ENCODE results near the gene CEACAM21. TPM values are rescaled to one million over a fixed set of nuclear protein-coding genes. Genes with fewer than 3 reads are reported as not detected.

The CEACAM21 gene
- polyA plus RNA-seq, 3 donors: 0.67 to 2.1 (median 0.95) TPM

DNA sequence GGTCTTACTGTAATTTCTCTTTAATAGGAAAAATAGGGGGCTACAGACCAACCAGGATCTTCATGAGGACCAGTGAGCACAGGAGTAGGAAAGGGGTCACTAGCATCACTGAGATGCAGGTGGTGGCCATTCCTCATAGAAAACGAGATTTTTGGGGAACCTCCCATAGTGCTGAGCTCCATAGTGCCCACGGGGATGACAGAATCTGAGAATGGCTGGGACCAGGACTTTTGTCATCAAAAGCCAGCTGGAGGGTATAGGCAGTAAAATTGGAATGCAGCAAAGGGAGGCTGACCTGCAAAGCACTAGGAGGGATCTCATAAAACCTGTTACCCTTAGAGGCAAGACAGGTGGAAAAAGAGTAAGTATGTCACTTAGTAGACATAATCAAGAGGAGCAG lies 28.4 kb upstream of the CEACAM21 start:
- H3K27ac ChIP-seq (ENCODE audit: low read depth, low read length): no peak overlapping the region
- 32 to 60% (median 49%) methylated on average over 2 of the region's 2 CpGs for WGBS, 3 donors

DNA sequence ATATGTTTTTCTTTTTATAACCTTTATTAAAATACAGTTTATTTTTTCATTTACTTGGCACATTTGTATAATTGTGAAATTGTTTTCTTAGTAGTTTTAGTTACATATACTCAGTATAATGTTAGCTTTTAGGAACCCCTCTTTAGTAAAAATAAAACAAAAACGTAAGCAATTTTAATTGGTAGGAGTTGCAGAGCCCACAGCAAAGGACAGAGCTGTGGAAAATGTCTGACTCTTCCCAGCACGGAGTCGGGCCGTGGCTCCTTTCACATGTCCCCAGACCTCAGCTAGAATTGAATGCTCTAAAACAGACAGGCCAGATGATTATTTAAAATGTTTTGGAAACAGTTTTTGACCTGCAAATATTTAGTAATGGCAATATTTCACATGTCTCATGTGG lies 27.9 kb upstream of the CEACAM21 start:
- no peak overlapping the region for H3K27ac ChIP-seq (ENCODE audit: low read depth, low read length)
- WGBS, 3 donors: 36 to 69% (median 56%) methylated on average over 4 of the region's 4 CpGs

GRCh38 chr19:41548954-41549688 lies 26.8 kb upstream of the CEACAM21 start:
- no peak overlapping the region for H3K27ac ChIP-seq (ENCODE audit: low read depth, low read length)
- WGBS, 3 donors: 13 to 27% (median 14%) methylated on average over 9 of the region's 9 CpGs

DNA sequence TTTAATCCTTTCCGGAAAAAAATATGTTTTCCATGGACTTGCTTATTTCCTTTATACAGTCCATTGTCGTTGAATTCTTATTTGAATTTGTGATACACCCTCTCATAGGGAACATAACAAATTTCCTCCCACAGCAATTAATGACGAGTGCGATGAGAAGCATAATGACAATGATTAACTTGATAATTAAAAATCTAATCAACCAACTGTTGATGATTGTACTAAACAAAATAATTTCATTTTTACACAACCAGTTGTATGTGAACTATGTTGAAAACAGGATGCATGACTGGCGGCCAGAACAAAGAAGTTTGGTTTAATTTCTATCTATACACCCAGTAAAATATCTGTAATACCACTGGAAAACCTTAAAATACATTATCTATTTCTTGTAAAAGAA lies 26.1 kb upstream of the CEACAM21 start:
- 46 to 68% (median 50%) methylated on average over 5 of the region's 5 CpGs for WGBS, 3 donors
- no peak overlapping the region for H3K27ac ChIP-seq (ENCODE audit: low read depth, low read length)

GRCh38 chr19:41551212-41551610 lies 24.8 kb upstream of the CEACAM21 start:
- H3K27ac ChIP-seq (ENCODE audit: low read depth, low read length): no peak overlapping the region
- WGBS, 3 donors: 73 to 84% (median 79%) methylated on average over 9 of the region's 9 CpGs

DNA sequence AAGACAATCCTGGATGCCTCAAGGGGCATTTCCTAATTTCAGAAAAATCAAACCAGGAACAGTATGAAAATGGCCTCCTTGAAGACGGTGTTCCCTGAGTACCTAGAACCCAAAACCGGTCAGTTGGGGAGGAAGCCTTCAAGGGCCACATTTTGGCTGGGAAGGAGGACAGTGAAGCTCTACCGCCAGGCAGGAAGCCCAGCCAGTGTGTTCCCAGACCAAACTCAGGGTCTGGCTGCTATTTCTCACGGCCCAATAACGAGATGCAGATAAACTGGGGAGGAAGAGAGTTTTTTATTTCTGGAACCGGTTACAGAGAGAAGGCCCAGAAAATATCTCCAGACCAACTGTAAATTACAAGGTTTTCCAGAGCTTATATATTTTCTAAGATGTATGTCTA lies 24.3 kb upstream of the CEACAM21 start:
- WGBS, 3 donors: 30 to 54% (median 35%) methylated on average over 6 of the region's 6 CpGs
- H3K27ac ChIP-seq (ENCODE audit: low read depth, low read length): no peak overlapping the region

DNA sequence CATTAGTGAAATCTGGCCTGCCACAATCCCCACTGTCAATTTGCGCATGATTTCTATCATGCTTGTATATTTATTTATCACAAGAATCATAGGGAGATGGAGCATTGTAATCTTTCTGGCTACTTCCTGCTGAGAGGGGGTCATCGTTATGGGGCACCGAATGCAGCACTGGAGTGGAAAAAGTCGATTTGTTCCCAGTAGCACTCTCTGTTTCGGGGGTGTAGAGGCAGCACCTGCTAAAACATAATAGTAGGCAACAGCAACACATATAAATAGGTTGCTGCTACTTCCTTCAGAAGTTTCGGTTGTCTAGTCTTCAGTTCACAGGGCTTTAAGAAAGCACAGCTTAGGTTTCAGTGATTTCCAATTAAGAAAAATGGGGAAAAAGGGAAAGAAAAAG lies 23.4 kb upstream of the CEACAM21 start:
- 61 to 65% (median 63%) methylated on average over 6 of the region's 6 CpGs for WGBS, 3 donors

DNA sequence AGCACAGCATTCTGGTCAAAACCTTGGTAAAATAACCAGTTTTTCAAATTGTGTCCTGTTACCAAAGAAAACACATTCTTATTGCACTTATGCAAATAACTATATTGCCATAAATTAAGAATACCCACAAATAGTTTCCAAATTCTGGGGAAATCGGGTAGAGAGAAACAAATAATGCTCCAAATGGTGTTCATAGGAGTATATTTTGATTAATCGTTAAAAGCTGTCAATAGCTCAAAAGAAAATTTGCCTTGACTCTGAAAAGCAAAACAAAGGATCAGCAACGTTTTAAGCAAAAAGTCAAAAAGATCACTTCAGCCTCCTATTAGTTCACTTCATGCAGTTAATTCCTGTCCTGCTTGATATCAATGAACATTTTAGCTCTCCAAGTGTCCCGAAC lies 22.2 kb upstream of the CEACAM21 start:
- 75 to 93% (median 91%) methylated on average over 4 of the region's 4 CpGs for WGBS, 3 donors
- H3K27ac ChIP-seq (ENCODE audit: low read depth, low read length): no peak overlapping the region

More for the DNA sequence above, 23.4 kb upstream of the CEACAM21 start:
- no peak overlapping the region for H3K27ac ChIP-seq (ENCODE audit: low read depth, low read length)

DNA sequence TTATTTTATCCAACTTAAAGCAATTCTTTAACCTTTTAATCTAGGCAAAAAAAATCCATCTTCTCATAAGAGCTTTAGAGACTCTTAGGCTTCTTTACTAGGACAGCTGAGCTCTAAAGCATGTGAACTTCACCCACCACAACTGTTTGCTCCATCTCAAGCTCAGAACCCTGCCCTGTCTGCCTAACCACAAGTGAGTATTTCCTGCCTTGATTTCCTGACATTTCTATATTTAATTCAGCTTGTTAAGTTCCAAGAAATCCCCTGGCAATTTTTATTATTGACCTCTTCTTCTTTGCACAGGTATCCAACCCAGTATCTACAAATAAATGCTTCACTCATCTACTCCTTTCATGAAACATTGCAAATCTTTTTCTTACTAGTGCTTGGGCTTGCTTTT lies 21.1 kb upstream of the CEACAM21 start:
- H3K27ac ChIP-seq (ENCODE audit: low read depth, low read length): no peak overlapping the region

DNA sequence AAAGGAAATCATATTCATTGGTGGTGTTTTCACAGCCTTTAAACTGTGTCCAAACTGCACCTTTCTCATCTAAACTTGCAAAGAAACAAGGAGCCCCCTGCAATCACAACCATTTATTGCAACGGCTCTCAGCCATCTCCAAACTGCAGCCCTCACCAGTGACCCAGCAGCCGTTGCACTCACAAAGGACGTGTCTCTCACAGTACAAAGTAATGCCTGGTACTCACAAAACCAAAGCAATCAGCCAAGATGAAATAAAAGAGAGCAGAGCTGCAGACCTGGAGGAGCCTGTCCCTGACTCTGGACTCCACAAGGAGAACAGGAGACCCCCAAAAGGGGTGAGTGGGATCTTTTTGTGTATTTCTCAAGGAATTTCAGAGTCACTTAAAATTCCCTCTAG lies 20.2 kb upstream of the CEACAM21 start:
- no peak overlapping the region for H3K27ac ChIP-seq (ENCODE audit: low read depth, low read length)
- 17 to 27% (median 24%) methylated on average over 3 of the region's 3 CpGs for WGBS, 3 donors

GRCh38 chr19:41563854-41564514 lies 12.0 kb upstream of the CEACAM21 start:
- no peak overlapping the region for H3K27ac ChIP-seq (ENCODE audit: low read depth, low read length)
- WGBS, 3 donors: 16 to 21% (median 17%) methylated on average over 19 of the region's 19 CpGs

DNA sequence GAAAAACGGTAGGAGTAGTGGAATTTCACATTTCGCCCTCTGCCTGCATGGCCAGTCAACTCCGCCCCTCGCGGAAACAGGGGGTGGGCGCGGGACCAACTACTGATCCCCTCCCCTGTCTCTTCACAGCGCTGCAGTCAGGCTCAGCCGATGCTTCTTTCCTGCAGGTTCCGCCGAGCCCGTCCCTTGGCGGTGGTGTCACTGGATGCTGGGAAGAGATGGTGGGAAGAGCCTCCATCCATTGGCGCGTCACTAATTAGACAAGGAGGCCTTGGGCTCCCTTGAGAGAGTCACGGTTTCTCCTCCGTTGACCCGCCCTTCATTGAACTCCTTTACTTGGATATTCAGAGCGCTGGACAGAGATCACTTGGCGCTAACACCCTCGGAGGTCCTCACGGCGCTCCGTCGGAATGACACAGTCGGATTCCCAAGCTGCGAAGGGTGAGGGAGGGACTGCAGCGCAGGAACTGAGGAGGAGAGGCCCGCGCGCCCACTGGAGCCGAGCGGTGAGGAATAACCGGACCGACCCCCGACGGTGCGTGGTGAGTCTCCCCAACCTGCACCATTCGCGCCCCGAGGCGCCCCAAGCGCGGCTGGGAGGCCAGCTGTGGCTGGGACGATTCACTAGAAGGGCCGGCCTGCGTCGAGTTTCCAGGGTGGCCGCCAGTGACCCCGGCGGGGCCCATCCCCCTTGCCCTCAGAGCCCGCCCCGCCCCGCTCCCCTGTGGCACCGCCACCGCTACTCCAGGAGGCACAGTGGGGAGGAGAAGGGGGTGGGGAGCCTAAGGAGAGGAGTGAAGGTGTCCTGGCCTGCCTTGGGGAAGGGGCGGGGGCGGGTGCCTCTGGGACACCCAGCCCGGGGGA lies 11.2 kb upstream of the CEACAM21 start:
- H3K27ac ChIP-seq (ENCODE audit: low read depth, low read length): no peak overlapping the region
- WGBS, 3 donors: 3 to 6% (median 5%) methylated on average over 55 to 59 of the region's 59 CpGs

- H3K27ac ChIP-seq (ENCODE audit: low read depth, low read length): no peak overlapping the region
- WGBS, 3 donors: 20 to 30% (median 22%) methylated on average over 9 of the region's 9 CpGs
Measured at GRCh38 chr19:41565379-41565720, 10.6 kb upstream of the CEACAM21 start.

DNA sequence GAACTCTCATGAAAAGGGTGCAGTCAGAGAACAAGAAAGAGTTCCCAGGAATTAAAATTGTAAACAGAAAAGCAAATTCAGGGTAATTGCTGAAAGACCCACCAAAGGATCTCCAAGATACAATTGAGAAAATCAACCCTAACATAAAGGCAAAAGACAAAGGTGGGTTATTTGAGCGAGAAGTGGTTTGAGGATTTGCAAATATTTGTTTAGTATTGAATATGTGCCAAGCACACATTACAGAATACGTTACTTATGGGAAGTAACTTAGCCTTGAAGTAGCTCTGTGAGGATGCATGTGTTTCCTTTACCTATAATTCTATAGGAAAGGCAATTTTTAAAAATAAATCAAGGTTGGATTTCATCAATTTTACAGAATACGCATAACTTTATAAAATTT lies 10.0 kb upstream of the CEACAM21 start:
- 41 to 48% (median 42%) methylated on average over 3 of the region's 3 CpGs for WGBS, 3 donors
- H3K27ac ChIP-seq (ENCODE audit: low read depth, low read length): no peak overlapping the region

DNA sequence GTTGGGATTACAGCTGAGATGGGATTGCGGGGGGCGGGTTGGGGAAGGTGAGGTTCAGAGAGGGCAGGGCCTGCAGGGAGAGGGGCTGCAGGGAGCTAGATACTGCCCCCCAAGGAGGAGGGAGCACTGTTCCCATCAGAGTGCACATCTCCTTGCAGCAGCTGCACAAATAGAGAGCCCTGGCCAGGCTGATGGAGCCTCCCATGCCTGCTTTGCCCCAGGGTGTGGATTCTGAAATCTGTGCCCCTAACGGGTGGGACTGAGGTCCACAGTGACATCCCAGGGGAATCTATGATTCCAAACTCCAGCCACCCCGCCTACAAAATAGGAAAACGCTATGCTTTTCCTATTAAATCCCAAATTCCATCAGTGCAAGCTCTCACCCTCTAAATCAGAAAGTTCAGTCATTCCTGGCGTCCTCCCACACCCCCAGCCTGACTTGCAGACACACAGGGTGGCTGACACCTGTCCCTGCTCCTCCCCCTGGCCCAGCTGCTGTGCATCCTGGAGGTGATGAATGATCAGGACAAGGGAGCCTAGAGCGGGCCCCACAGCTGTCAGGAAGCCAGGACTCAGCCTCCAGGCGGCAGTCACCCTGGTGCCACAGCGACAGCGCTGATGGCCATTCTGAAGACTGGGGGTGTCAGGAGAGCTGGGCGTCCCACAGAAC lies 6.3 kb upstream of the CEACAM21 start:
- H3K27ac ChIP-seq (ENCODE audit: low read depth, low read length): no peak overlapping the region
- WGBS, 3 donors: 45 to 63% (median 61%) methylated on average over 11 of the region's 11 CpGs

DNA sequence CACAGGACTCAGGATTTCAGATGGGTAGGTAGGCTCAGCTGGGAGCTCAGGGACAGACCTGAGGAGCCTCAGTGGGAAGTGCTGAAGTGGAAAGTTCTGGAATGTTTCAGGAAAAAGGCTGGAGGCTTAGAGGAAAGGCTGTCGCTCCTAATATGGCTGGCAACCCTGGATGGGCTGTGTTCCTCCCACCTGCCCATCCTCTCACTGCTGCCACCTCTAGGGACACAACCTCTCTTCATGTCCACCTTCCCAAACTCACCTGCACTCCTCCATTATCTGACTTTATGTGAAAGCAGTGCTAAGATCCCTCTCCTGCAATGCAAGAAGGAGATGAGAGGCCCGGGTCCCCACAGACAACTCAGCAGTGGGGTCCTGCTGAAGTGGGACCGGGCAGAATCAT lies 5.8 kb upstream of the CEACAM21 start:
- WGBS, 3 donors: 55 to 72% (median 59%) methylated on average over 3 of the region's 3 CpGs
- H3K27ac ChIP-seq (ENCODE audit: low read depth, low read length): no peak overlapping the region

DNA sequence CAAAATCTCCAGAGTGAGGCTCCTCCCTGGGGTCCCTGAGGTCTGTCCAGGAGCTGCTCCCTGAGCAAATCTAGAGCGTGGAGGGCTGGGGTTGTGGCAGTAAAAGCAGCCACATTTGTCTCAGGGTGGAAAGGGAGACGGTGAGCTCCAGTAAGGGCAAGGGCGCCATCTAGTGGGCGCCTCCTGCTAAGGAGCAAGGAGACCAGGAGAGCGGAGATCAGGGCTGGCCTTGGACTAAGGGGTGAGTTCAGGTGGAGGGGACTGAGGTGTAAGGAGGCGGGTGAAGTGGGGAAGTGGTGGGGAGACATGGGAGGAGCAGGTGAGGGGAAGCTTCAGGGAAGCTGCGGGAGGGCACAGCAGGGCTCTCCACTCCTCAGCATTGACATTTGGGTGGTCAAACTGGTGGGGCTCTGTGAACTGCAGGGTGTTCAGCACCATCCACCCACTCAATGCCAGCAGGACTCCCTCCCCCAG lies 5.3 kb upstream of the CEACAM21 start:
- H3K27ac ChIP-seq (ENCODE audit: low read depth, low read length): no peak overlapping the region
- WGBS, 3 donors: 0 to 1% (median 1%) methylated on average over 7 of the region's 7 CpGs

DNA sequence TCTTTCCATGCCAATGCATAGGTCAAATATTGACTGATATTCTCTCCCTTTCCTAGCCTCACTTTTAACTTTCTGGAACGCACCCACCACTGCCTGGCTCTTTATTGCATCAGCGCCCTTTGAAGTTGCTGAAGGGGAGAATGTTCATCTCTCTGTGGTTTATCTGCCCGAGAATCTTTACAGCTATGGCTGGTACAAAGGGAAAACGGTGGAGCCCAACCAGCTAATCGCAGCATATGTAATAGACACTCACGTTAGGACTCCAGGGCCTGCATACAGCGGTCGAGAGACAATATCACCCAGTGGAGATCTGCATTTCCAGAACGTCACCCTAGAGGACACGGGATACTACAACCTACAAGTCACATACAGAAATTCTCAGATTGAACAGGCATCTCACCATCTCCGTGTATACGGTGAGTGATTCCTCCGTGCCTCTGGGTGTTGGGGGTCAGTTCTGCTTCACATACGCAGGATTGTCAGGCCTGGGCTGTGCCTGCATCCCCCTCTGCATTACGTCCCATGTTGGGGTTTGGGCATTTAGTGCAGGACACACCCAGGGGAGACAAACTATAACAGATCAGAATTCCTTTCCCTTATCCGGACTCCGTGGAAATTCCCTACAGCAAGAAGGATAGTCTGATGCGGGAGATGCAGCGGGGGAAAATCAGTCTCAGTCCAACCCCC lies 1.3 kb downstream of the CEACAM21 start:
- no peak overlapping the region for H3K27ac ChIP-seq (ENCODE audit: low read depth, low read length)
- 69 to 82% (median 73%) methylated on average over 19 of the region's 19 CpGs for WGBS, 3 donors

Data from adipose tissue (tissue), 3 donors.